Transverse colon (tissue), 4 donors: ENCODE data around the gene HRH2. TPM values are rescaled to one million over a fixed set of nuclear protein-coding genes. Genes with fewer than 3 reads are reported as not detected.

Experiments used
- DNase-seq: peaks from one replicate; pipeline ENCODE4 v3.0.0-alpha.2; 2019
- H3K27ac ChIP-seq, 4 donors: fragments of 200-600 bp; sonication (generic); 2 replicates each; pipeline ENCODE4 v1.5.1; 2016 to 2018; ENCODE audit warnings: inconsistent platforms in 4 of 4
- H3K27me3 ChIP-seq: fragments of 200-600 bp; sonication (generic); 2 replicates; pipeline ENCODE4 v1.5.1; 2017; ENCODE audit warnings: inconsistent platforms
- H3K36me3 ChIP-seq, 4 donors: fragments of 200-600 bp; sonication (generic); 2 replicates each; pipeline ENCODE4 v1.5.1; 2017 to 2019; ENCODE audit warnings: inconsistent platforms in 4 of 4
- H3K4me1 ChIP-seq, 4 donors: fragments of 200-600 bp; sonication (generic); 2 replicates each; pipeline ENCODE4 v1.5.1; 2017 to 2020; ENCODE audit warnings: inconsistent platforms in 4 of 4
- H3K4me3 ChIP-seq, 4 donors: fragments of 200-600 bp; sonication (generic); 1 replicate in 1 of 4; 2 replicates in 3 of 4; pipeline versions ENCODE4 v1.5.1 to v1.6.1; 2017 to 2019; ENCODE audit warnings: inconsistent platforms in 4 of 4
- H3K9me3 ChIP-seq, 2 donors: fragments of 200-600 bp; sonication (generic); 2 replicates each; pipeline ENCODE4 v1.5.1; 2017 to 2019; ENCODE audit warnings: inconsistent platforms in 2 of 2
- CTCF ChIP-seq, 5 experiments: fragments of 200-600 bp in 3 of 5; fragments of 450-650 bp in 2 of 5; sonication (generic) in 3 of 5; IDR thresholded peaks; 1 replicate in 2 of 5; 2 replicates in 3 of 5; pipeline ENCODE4 v1.5.1; 2016 to 2017; ENCODE audit warnings: antibody characterized with exemption in 5 of 5, inconsistent platforms in 3 of 5, mild to moderate bottlenecking in 2 of 5, moderate library complexity in 1 of 5
- EP300 ChIP-seq: sonication (generic); formaldehyde crosslinking; IDR thresholded peaks from one replicate; pipeline ENCODE4 v1.6.1; 2017; ENCODE audit warnings: antibody characterized with exemption, low read depth
- POLR2A ChIP-seq: fragments of 450-650 bp; IDR thresholded peaks from one replicate; pipeline ENCODE4 v1.6.1; 2016; ENCODE audit warnings: antibody characterized with exemption, mild to moderate bottlenecking, moderate library complexity
- POLR2AphosphoS5 ChIP-seq, 3 donors: sonication (generic); formaldehyde crosslinking; IDR thresholded peaks; one replicate each; pipeline ENCODE4 v1.6.1; 2016; ENCODE audit warnings: antibody characterized with exemption in 3 of 3
- WGBS, 2 donors: methylation state at CpG; one replicate each; pipeline ENCODE4 v1.1.5; 2018; ENCODE audit warnings: low coverage in 1 of 2; 5-methylcytosine and 5-hydroxymethylcytosine counted together
- in situ Hi-C, 4 donors: fragments of 200-750 bp; cut with MboI; loops; one replicate each; pipeline versions ENCODE4 v1.15.0 to v1.15.1; 2017; ENCODE audit warnings: low sequenced_read_pairs in 3 of 4, low pct_ligation_motif_present in 1 of 4, low pct_unique_long_range_greater_than_20kb in 1 of 4
- intact Hi-C: fragments of 100-400 bp; cut with DNase I; formaldehyde crosslinking; loops from one replicate; pipeline ENCODE4 v1.15.1; 2023; ENCODE audit warnings: low total_unique reads
- total RNA-seq, 4 donors: library from RNA; depleted of rRNA; stranded (reverse); fragments of >200 nt; gene quantifications; one replicate each; pipeline ENCODE4 v1.1.0, GENCODE V29; 2016

The HRH2 gene
- total RNA-seq, 4 donors from 2014 or later = 0.20 to 1.5 (median 0.74) TPM

DNA sequence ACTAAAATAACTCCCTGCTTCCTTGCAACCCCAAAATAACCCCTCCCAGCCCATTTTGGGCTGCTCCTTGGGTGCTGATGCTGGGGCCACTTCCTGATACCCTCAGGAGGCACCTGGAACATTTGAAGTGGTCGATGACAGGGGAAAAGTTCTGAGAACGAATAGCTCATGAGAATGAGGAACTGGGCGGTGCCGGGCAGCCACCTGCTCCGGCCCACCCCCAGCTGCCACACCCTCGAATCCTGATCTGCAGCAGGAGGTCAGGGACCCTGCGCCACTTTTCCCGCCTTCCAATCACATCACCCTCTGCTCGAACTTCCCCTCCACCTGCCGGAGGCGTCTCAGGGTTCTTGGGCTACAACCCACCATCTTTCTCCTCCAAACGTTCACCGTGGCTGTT is 19.7 kb downstream of the HRH2 start:
- TF ChIP-seq POLR2A (no peak), POLR2AphosphoS5 (IDR thresholded peaks at IDR 0.05) (no peak)
- WGBS, 2 donors = 56 to 57% methylated on average over 8 to 13 of the region's 13 CpGs
- Histone ChIP-seq H3K27ac (no peak overlapping the region), H3K27me3 (no peaks in the 10 kb centered on the region), H3K4me3 (no peak overlapping the region), H3K4me1 (no peaks in the 10 kb centered on the region), H3K36me3 (no peaks in the 10 kb centered on the region), H3K9me3 (no peaks in the 10 kb centered on the region)
- intact Hi-C loops = no loop called here
- in situ Hi-C loops = no loop called here
- DNase-seq = no peak

DNA sequence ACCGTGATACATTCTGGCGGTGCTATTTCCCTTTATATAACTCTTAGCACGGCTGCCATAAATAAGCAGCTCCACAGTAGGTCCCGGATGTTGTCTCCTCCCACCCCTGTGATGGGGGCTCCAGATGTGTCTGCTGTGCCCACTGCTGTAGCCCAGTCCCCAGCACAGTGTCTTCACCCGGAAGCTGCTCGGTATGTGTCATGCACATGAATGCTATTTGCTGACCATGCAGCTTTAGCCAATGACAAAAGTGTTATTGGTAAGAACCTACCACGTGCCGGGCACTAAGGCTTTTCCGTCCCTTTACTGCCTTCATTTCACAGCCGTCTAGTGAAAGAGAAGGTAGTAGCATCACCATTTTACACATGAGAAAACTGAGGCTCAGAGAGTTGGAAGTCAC is 20.2 kb downstream of the HRH2 start:
- Histone ChIP-seq H3K4me1 (no peaks in the 10 kb centered on the region), H3K9me3 (no peaks in the 10 kb centered on the region), H3K27ac (no peak overlapping the region), H3K27me3 (no peaks in the 10 kb centered on the region), H3K36me3 (no peaks in the 10 kb centered on the region), H3K4me3 (no peak overlapping the region)
- in situ Hi-C loops = no loop called here
- no peak for DNase-seq
- TF ChIP-seq EP300 (no peak), POLR2A (no peak), CTCF (IDR thresholded peaks at IDR 0.05) (no peak), POLR2AphosphoS5 (IDR thresholded peaks at IDR 0.05) (no peak)
- 80 to 83% methylated on average over 3 to 10 of the region's 10 CpGs for WGBS, 2 donors
- intact Hi-C loops = no loop called here

DNA sequence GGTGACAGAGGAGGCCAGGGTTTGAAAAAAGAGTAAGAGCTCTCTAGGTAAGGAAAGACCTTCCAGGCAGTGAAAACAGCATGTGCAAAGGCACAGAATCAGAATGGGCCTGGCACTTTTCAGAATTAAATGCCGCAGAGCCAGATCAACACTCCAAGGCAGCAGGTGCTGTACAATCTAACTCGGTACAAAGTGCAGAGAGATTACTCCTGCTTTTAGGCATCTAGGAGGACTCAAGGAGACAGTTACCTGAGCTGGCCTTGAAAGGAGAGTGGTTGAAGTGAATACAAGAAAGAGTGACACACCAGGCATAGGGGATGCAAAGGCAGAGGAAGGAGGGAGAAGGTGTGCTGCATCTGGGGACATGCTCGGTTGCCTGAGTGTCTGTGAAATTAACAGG is 21.5 kb downstream of the HRH2 start:
- Histone ChIP-seq H3K36me3 (no peaks in the 10 kb centered on the region), H3K9me3 (no peaks in the 10 kb centered on the region), H3K4me1 (no peaks in the 10 kb centered on the region), H3K27me3 (no peaks in the 10 kb centered on the region), H3K4me3 (no peak overlapping the region), H3K27ac (no peak overlapping the region)
- no peak for DNase-seq
- no peak for TF ChIP-seq POLR2A
- TF ChIP-seq CTCF (IDR thresholded peaks at IDR 0.05) = no peak
- no peak for TF ChIP-seq EP300
- TF ChIP-seq POLR2AphosphoS5 (IDR thresholded peaks at IDR 0.05) = no peak
- 60 to 63% methylated on average over 2 to 3 of the region's 3 CpGs for WGBS, 2 donors
- in situ Hi-C loops = no loop called here
- intact Hi-C loops = no loop called here

DNA sequence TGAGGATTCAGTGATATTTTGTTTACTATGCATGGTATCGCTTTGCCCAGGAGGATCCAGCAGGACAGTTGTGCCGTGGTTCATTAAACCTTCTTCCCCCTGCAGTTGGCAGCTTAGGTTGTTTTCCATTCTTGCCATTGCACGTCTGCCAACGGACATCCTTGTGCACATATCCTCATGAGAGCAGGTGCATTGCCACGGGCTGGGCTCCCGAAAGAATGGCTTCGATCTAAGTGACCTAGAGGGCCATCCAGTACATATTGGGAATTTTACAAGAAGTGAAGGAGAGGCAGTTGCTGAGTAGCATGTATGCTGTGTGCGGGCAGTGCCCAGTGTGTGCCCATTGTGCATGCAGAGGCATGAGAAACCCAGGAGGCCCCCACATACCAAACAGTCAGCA is 22.1 kb downstream of the HRH2 start:
- Histone ChIP-seq H3K27me3 (no peaks in the 10 kb centered on the region), H3K4me1 (no peaks in the 10 kb centered on the region), H3K9me3 (no peaks in the 10 kb centered on the region), H3K27ac (no peak overlapping the region), H3K36me3 (no peaks in the 10 kb centered on the region), H3K4me3 (no peak overlapping the region)
- WGBS, 2 donors = 70 to 100% methylated on average over 3 to 8 of the region's 8 CpGs
- intact Hi-C loops (no loop called here), in situ Hi-C loops (no loop called here)
- DNase-seq = no peak
- TF ChIP-seq EP300 (no peak), POLR2A (no peak), POLR2AphosphoS5 (IDR thresholded peaks at IDR 0.05) (no peak), CTCF (IDR thresholded peaks at IDR 0.05) (no peak)

GRCh38 chr5:175680463-175680862 is 22.6 kb downstream of the HRH2 start:
- H3K4me1 ChIP-seq = no peaks in the 10 kb centered on the region
- intact Hi-C loops = no loop called here
- no peak for DNase-seq
- H3K36me3 ChIP-seq = no peaks in the 10 kb centered on the region
- in situ Hi-C loops = no loop called here
- no peaks in the 10 kb centered on the region for H3K27me3 ChIP-seq
- no peak overlapping the region for H3K27ac ChIP-seq
- TF ChIP-seq EP300 (no peak), POLR2AphosphoS5 (IDR thresholded peaks at IDR 0.05) (no peak), POLR2A (no peak)
- no peak overlapping the region for H3K4me3 ChIP-seq
- no peaks in the 10 kb centered on the region for H3K9me3 ChIP-seq
- WGBS, 2 donors = 85% methylated on average over 7 of the region's 7 CpGs; no CpG with 5 or more reads in 1 of the 2 donors
